KMS-11 (cell line): Measurements from ENCODE around the gene MICAL3.
A peak's percentile ranks its signal among the peaks of the same experiment; 100 is the strongest.

ENCODE experiments used
- H2AFZ ChIP-seq: fragments of 200-600 bp; sonication (generic); 2 replicates; pipeline ENCODE4 v1.6.1; 2016; ENCODE audit warnings: antibody characterized with exemption, mixed run types, low read depth
- H3K27ac ChIP-seq: fragments of 200-600 bp; sonication (generic); 2 replicates; pipeline ENCODE4 v1.6.1; 2016; ENCODE audit warnings: mild to moderate bottlenecking, mixed run types
- H3K27me3 ChIP-seq: fragments of 200-600 bp; sonication (generic); 2 replicates; pipeline ENCODE4 v1.6.1; 2017; ENCODE audit warnings: mild to moderate bottlenecking, low read depth, mixed run types, moderate library complexity; ENCODE audit not compliant: insufficient read depth
- H3K36me3 ChIP-seq: fragments of 200-600 bp; sonication (generic); 2 replicates; pipeline ENCODE4 v1.6.1; 2017; ENCODE audit warnings: mild to moderate bottlenecking, mixed run types; ENCODE audit not compliant: insufficient read depth
- H3K4me1 ChIP-seq: fragments of 200-600 bp; sonication (generic); 2 replicates; pipeline ENCODE4 v1.6.1; 2016; ENCODE audit warnings: mild to moderate bottlenecking, low read depth, mixed run types; ENCODE audit not compliant: poor library complexity, severe bottlenecking
- H3K4me2 ChIP-seq: fragments of 200-600 bp; sonication (generic); 2 replicates; pipeline ENCODE4 v1.7.0; 2016; ENCODE audit warnings: mild to moderate bottlenecking, mixed run types
- H3K4me3 ChIP-seq: fragments of 200-600 bp; sonication (generic); IDR thresholded peaks from 2 replicates; pipeline ENCODE4 v1.6.1; 2017; ENCODE audit warnings: low read depth, low read length, mixed read lengths; ENCODE audit not compliant: insufficient read depth
- H3K79me2 ChIP-seq: fragments of 200-600 bp; sonication (generic); 2 replicates; pipeline ENCODE4 v1.6.1; 2016; ENCODE audit warnings: low read depth, mixed run types; ENCODE audit not compliant: insufficient read depth
- H3K9ac ChIP-seq: fragments of 200-600 bp; sonication (generic); 2 replicates; pipeline ENCODE4 v1.6.1; 2016; ENCODE audit warnings: mild to moderate bottlenecking, mixed run types
- H4K20me1 ChIP-seq: fragments of 200-600 bp; sonication (generic); 2 replicates; pipeline ENCODE4 v1.6.1; 2016; ENCODE audit warnings: mild to moderate bottlenecking, mixed run types; ENCODE audit not compliant: insufficient read depth
- TF ChIP-seq, protein P1 (sequence below): fragments of 200-600 bp; sonication (generic); conservative IDR thresholded peaks from 2 replicates; pipeline ENCODE4 v1.6.1; 2017; ENCODE audit warnings: low read depth, mild to moderate bottlenecking, antibody characterized with exemption, low read length, moderate library complexity, mixed read lengths

Gene MICAL3

DNA sequence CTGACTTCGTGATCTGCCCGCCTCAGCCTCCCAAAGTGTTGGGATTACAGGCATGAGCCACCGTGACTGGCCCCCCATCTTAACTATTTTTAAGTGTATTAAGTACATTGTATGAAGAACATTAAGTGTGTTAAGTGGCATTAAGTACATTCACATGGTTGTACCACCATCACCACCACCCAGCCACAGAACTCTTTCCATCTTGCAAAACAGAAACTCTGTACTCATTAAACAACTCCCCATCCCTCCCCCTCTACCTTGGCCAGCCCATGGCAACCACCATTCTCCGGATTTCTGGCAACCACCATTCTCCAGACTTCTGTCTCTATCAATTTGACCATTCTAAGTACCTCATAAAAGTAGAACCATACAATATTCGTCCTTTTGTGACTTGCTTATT, 35.6 kb upstream of the MICAL3 start:
- no peak overlapping the region for H3K4me3 ChIP-seq
- H2AFZ ChIP-seq, result no peak overlapping the region
- peak overlapping the region; percentile 96; the same call in 1 of the 2 replicates for H3K4me2 ChIP-seq
- H3K36me3 ChIP-seq, result no peaks in the 10 kb centered on the region
- H4K20me1 ChIP-seq, result no peaks in the 10 kb centered on the region
- H3K4me1 ChIP-seq, result peaks cover 66% of the 10 kb centered on the region
- no peak overlapping the region for H3K9ac ChIP-seq
- H3K27ac ChIP-seq, result no peak overlapping the region
- H3K27me3 ChIP-seq, result no peaks in the 10 kb centered on the region
- no peaks in the 10 kb centered on the region for H3K79me2 ChIP-seq
- TF ChIP-seq, protein P1, sequence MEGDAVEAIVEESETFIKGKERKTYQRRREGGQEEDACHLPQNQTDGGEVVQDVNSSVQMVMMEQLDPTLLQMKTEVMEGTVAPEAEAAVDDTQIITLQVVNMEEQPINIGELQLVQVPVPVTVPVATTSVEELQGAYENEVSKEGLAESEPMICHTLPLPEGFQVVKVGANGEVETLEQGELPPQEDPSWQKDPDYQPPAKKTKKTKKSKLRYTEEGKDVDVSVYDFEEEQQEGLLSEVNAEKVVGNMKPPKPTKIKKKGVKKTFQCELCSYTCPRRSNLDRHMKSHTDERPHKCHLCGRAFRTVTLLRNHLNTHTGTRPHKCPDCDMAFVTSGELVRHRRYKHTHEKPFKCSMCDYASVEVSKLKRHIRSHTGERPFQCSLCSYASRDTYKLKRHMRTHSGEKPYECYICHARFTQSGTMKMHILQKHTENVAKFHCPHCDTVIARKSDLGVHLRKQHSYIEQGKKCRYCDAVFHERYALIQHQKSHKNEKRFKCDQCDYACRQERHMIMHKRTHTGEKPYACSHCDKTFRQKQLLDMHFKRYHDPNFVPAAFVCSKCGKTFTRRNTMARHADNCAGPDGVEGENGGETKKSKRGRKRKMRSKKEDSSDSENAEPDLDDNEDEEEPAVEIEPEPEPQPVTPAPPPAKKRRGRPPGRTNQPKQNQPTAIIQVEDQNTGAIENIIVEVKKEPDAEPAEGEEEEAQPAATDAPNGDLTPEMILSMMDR, result no peak

DNA sequence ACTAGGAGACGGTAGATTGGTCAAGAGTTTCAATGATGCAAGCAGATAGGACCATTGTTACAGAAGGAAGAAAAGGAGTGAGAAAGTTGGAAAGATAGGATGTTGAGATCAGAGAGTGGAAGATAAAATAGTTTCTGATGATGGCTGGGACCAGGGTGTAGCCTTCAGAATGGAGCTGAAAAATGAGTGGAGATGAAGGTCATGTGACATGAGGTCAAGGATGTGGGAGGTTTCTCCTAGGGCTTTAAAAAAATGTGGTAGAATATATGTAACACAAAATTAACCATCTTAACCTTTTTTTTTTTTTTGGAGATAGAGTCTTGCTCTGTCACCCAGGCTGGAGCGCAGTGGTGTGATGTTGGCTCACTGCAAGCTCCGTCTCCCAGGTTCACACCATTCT, 35.1 kb upstream of the MICAL3 start:
- TF ChIP-seq, protein P1, result no peak
- Histone ChIP-seq H3K79me2 (no peaks in the 10 kb centered on the region), H3K27me3 (no peaks in the 10 kb centered on the region), H3K36me3 (no peaks in the 10 kb centered on the region), H3K9ac (no peak overlapping the region), H3K4me2 (peak overlapping the region; percentile 96; the same call in 1 of the 2 replicates), H3K4me3 (no peak overlapping the region), H2AFZ (no peak overlapping the region), H3K27ac (no peak overlapping the region), H3K4me1 (peaks cover 69% of the 10 kb centered on the region), H4K20me1 (no peaks in the 10 kb centered on the region)

DNA sequence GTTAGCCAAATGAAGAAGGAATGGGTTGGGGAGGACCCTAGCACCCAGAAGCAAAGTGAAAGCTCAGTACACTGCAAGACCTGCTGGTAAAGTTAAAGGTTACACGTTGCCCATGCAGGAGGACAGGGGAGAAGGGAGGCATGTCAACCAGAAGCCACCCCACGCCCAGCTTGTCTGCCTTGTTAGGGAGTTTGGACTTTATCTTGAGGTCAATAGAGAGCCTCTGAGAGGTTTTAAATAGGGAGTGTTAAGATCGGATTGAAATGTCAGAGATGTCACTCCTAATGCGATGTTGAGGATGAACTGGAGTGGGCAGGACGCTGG, 34.7 kb upstream of the MICAL3 start:
- H3K4me2 ChIP-seq, result peak overlapping the region; percentile 96; the same call in 1 of the 2 replicates
- H2AFZ ChIP-seq, result no peak overlapping the region
- H3K27ac ChIP-seq, result no peak overlapping the region
- peaks cover 73% of the 10 kb centered on the region for H3K4me1 ChIP-seq
- H4K20me1 ChIP-seq, result no peaks in the 10 kb centered on the region
- H3K9ac ChIP-seq, result no peak overlapping the region
- no peak overlapping the region for H3K4me3 ChIP-seq
- no peaks in the 10 kb centered on the region for H3K79me2 ChIP-seq
- no peaks in the 10 kb centered on the region for H3K27me3 ChIP-seq
- TF ChIP-seq, protein P1, result no peak
- no peaks in the 10 kb centered on the region for H3K36me3 ChIP-seq

DNA sequence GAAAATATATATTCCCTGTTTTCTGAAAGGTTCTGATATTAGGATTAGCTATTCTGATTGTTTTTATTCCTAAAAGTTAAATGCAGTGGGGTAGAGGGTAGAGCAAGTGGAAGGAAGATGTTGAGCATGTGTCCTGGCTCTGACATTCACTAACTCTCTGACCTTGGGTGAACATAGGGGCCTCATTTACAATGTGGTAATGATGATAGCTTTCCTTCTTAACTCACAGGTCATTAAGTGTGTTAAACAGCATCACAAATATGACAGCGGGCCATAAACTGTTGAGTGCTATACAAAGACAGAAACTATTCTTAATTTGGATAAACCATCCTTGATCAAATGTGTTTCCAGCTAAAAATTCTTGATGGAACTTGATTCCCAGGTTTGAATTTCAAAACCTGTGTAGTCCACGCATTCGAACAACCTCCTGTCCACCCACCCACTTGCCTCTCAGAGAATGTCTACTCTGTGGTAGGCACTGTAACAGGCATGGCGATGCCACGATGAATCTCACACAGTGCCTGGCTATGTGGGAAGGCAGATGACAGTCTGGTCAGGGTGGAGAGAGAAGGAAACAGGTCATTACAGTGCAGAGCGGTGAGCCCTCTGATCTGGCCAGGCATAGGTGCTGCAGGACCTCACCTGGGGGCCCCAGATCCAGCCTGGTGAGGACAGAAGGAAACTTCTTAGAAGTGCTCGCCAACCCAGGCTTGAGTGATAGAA, 34.2 kb upstream of the MICAL3 start:
- Histone ChIP-seq H3K4me3 (no peak overlapping the region), H3K9ac (no peak overlapping the region), H3K4me1 (peaks cover 75% of the 10 kb centered on the region), H3K27me3 (no peaks in the 10 kb centered on the region), H3K4me2 (peak overlapping the region; percentile 96; the same call in 1 of the 2 replicates), H3K36me3 (no peaks in the 10 kb centered on the region), H4K20me1 (no peaks in the 10 kb centered on the region), H2AFZ (no peak overlapping the region), H3K27ac (no peak overlapping the region), H3K79me2 (no peaks in the 10 kb centered on the region)
- TF ChIP-seq, protein P1, result no peak
